Panc1 (cell line): ENCODE results near the gene RAI2. TPM values are rescaled to one million over a fixed set of nuclear protein-coding genes. Genes with fewer than 3 reads are reported as not detected.

Experiments
- ATAC-seq: fragments of 200-7000 bp; cut with Tn5 transposase; 2 replicates; pipeline ENCODE4 v1.9.1; 2020; ENCODE audit warnings: mild to moderate bottlenecking, moderate library complexity
- BruUV-seq: library from RNA; stranded (reverse); fragments of 400-500 nt; replicated peaks from 2 replicates; lab custom pipeline; 2021; lab: Mats Ljungman, UMichigan
- CTCF ChIA-PET: fragments of 300-600 bp; sonication (Branson Sonifier 250); formaldehyde crosslinking; loops from one replicate; lab custom pipeline; 2022; ENCODE audit warnings: antibody characterized with exemption; lab: Charles Lee
- POLR2A ChIA-PET: fragments of 300-600 bp; sonication (Branson Sonifier 250); formaldehyde crosslinking; loops from one replicate; lab custom pipeline; 2022; ENCODE audit warnings: antibody characterized with exemption; lab: Charles Lee
- DNase-seq: peaks from one replicate; pipeline ENCODE4 v3.0.0-alpha.2; 2010; ENCODE audit warnings: low read depth, low spot score
- H3K27ac ChIP-seq: 2 replicates; pipeline ENCODE4 v1.5.1; 2011; ENCODE audit warnings: mild to moderate bottlenecking, low read length, inconsistent platforms
- H3K27me3 ChIP-seq: fragments of 200-500 bp; sonication (Bioruptor generic); 2 replicates; pipeline ENCODE4 v1.6.0; 2014; ENCODE audit warnings: low read length, inconsistent platforms; ENCODE audit not compliant: control insufficient read depth, insufficient read depth
- H3K36me3 ChIP-seq: fragments of 200-500 bp; sonication (Bioruptor generic); 2 replicates; pipeline ENCODE4 v1.5.1; 2014; ENCODE audit warnings: inconsistent platforms, mild to moderate bottlenecking, low read length, moderate library complexity; ENCODE audit not compliant: control insufficient read depth, insufficient read depth
- H3K4me1 ChIP-seq: 2 replicates; pipeline ENCODE4 v1.5.1; 2011; ENCODE audit warnings: inconsistent platforms, mild to moderate bottlenecking, low read length, moderate library complexity; ENCODE audit not compliant: control insufficient read depth, insufficient read depth
- H3K4me3 ChIP-seq, 2 experiments: 2 replicates each; pipeline ENCODE4 v1.5.1; 2011 to 2012; ENCODE audit warnings: low read depth in 2 of 2, low read length in 2 of 2, mild to moderate bottlenecking in 2 of 2, inconsistent platforms in 1 of 2, moderate library complexity in 1 of 2
- H3K9me3 ChIP-seq: fragments of 200-500 bp; sonication (Bioruptor generic); 2 replicates; pipeline ENCODE4 v1.5.1; 2014; ENCODE audit warnings: low read depth, mild to moderate bottlenecking, inconsistent platforms, low read length, moderate library complexity; ENCODE audit not compliant: control insufficient read depth, insufficient read depth
- POLR2AphosphoS5 ChIP-seq: IDR thresholded peaks from 2 replicates; pipeline ENCODE4 v1.6.1; 2012; ENCODE audit warnings: mild to moderate bottlenecking, low read depth, low read length, moderate library complexity
- SIN3A ChIP-seq: IDR thresholded peaks from 2 replicates; pipeline ENCODE4 v1.6.1; 2012; ENCODE audit warnings: low read depth, mild to moderate bottlenecking, low read length, moderate library complexity, borderline replicate concordance; ENCODE audit not compliant: insufficient read depth
- TCF7L2 ChIP-seq: IDR thresholded peaks from 2 replicates; pipeline ENCODE4 v1.6.1; 2011; ENCODE audit warnings: mild to moderate bottlenecking, low read depth, low read length, inconsistent platforms
- in situ Hi-C: cut with HindIII; loops from 2 replicates; pipeline ENCODE4 v1.10.0; 2016; ENCODE audit warnings: low sequenced_read_pairs, low pct_unique_long_range_greater_than_20kb
- intact Hi-C: fragments of 100-400 bp; cut with micrococcal nuclease; formaldehyde crosslinking; loops from one replicate; pipeline ENCODE4 v1.10.0; 2022; ENCODE audit not compliant: unreplicated experiment
- total RNA-seq: library from RNA; stranded (reverse); gene quantifications from one replicate; pipeline ENCODE4 v1.2.1, GENCODE V29; 2021; ENCODE audit not compliant: unreplicated experiment
- TF ChIP-seq, protein P1 (sequence below): fragments of 450-650 bp; IDR thresholded peaks from 2 replicates; pipeline ENCODE4 v1.5.1; 2017; ENCODE audit warnings: mild to moderate bottlenecking
- TF ChIP-seq, protein P2 (sequence below), 2 experiments: IDR thresholded peaks; 2 replicates each; pipeline ENCODE4 v1.6.1; 2011 to 2012; ENCODE audit warnings: low read depth in 2 of 2, control low read depth in 1 of 2, low read length in 1 of 2, mild to moderate bottlenecking in 1 of 2, moderate library complexity in 1 of 2; ENCODE audit not compliant: insufficient read depth in 1 of 2

RAI2 gene
- total RNA-seq, 1 experiment from 2014 or later: 0.13 TPM

DNA sequence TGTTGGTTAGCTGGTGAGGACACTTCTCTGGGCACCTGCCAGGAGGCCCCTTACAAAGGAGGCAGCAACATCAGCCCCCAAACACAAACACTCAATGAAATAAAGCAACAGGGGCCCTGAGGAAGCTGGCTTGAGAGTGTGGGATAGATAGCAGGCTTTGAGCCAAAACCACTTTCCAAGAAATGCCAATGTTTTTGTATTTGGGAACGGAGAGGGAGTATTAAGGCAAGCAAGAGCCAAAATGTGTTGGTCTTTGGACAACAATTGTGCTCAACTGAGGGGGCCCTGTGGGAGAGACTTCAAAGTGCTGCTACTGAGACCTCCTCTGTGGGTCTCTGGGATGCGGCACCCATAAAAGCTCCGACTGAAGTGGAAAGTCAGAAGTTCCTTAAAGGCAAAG is 41.0 kb downstream of the RAI2 start:
- Histone ChIP-seq H3K27ac (no peak overlapping the region), H3K4me3 (no peak overlapping the region), H3K9me3 (no peaks in the 10 kb centered on the region), H3K27me3 (no peaks in the 10 kb centered on the region), H3K36me3 (no peaks in the 10 kb centered on the region), H3K4me1 (no peaks in the 10 kb centered on the region)
- ChIA-PET CTCF (no interaction called here), POLR2A (interaction anchor here (0.6 kb wide), 1 partner anchor 528 kb away, joined by 3 read pairs; no protein-coding TSS in a partner anchor)
- DNase-seq (no peak), ATAC-seq (no peak)
- BruUV-seq: no TSS peak
- TF ChIP-seq TCF7L2 (no peak), SIN3A (no peak), POLR2AphosphoS5 (no peak)
- TF ChIP-seq, protein P1, sequence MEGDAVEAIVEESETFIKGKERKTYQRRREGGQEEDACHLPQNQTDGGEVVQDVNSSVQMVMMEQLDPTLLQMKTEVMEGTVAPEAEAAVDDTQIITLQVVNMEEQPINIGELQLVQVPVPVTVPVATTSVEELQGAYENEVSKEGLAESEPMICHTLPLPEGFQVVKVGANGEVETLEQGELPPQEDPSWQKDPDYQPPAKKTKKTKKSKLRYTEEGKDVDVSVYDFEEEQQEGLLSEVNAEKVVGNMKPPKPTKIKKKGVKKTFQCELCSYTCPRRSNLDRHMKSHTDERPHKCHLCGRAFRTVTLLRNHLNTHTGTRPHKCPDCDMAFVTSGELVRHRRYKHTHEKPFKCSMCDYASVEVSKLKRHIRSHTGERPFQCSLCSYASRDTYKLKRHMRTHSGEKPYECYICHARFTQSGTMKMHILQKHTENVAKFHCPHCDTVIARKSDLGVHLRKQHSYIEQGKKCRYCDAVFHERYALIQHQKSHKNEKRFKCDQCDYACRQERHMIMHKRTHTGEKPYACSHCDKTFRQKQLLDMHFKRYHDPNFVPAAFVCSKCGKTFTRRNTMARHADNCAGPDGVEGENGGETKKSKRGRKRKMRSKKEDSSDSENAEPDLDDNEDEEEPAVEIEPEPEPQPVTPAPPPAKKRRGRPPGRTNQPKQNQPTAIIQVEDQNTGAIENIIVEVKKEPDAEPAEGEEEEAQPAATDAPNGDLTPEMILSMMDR: no peak
- TF ChIP-seq, protein P2, sequence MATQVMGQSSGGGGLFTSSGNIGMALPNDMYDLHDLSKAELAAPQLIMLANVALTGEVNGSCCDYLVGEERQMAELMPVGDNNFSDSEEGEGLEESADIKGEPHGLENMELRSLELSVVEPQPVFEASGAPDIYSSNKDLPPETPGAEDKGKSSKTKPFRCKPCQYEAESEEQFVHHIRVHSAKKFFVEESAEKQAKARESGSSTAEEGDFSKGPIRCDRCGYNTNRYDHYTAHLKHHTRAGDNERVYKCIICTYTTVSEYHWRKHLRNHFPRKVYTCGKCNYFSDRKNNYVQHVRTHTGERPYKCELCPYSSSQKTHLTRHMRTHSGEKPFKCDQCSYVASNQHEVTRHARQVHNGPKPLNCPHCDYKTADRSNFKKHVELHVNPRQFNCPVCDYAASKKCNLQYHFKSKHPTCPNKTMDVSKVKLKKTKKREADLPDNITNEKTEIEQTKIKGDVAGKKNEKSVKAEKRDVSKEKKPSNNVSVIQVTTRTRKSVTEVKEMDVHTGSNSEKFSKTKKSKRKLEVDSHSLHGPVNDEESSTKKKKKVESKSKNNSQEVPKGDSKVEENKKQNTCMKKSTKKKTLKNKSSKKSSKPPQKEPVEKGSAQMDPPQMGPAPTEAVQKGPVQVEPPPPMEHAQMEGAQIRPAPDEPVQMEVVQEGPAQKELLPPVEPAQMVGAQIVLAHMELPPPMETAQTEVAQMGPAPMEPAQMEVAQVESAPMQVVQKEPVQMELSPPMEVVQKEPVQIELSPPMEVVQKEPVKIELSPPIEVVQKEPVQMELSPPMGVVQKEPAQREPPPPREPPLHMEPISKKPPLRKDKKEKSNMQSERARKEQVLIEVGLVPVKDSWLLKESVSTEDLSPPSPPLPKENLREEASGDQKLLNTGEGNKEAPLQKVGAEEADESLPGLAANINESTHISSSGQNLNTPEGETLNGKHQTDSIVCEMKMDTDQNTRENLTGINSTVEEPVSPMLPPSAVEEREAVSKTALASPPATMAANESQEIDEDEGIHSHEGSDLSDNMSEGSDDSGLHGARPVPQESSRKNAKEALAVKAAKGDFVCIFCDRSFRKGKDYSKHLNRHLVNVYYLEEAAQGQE (IDR thresholded peaks at IDR 0.05; ENCODE audit: insufficient read depth in 1 of 2, low read depth in 2 of 2, low read length in 1 of 2): no peak
- in situ Hi-C loops: no loop called here
- intact Hi-C loops: no loop called here

DNA sequence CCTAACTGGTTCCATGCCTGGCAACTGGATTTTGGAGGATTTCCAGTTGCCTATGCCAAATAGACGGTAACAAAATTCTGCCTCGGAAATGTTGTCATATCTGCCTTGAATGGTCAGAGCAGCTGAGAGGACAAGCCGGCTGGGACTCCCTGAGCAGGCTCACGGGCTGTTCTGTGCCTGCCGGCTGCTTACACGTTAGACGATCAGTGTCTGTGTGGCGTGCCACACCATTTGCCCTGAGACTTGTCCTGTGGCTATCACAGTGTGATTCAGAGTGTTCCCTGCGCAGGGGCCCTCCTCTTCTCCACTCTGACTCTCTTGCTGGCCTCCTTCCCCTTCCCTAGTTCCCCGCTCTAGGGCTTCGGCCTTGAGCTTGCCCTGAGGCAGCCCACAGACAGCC is 42.4 kb downstream of the RAI2 start:
- ChIA-PET CTCF (no interaction called here), POLR2A (no interaction called here)
- in situ Hi-C loops: no loop called here
- Histone ChIP-seq H3K4me3 (no peak overlapping the region), H3K4me1 (no peaks in the 10 kb centered on the region), H3K27me3 (no peaks in the 10 kb centered on the region), H3K27ac (no peak overlapping the region), H3K9me3 (no peaks in the 10 kb centered on the region), H3K36me3 (no peaks in the 10 kb centered on the region)
- BruUV-seq: no TSS peak
- intact Hi-C loops: no loop called here
- no peak for ATAC-seq
- TF ChIP-seq SIN3A (no peak), TCF7L2 (no peak)
- TF ChIP-seq, protein P1: no peak
- TF ChIP-seq, protein P2 (IDR thresholded peaks at IDR 0.05; ENCODE audit: insufficient read depth in 1 of 2, low read depth in 2 of 2, low read length in 1 of 2): no peak
- no peak for DNase-seq
